ENCODE results near the gene KRT33B. TPM values are rescaled to one million over a fixed set of nuclear protein-coding genes. Genes with fewer than 3 reads are reported as not detected.

Gene KRT33B
- total RNA-seq, 4 donors from 2014 or later: not detected

DNA sequence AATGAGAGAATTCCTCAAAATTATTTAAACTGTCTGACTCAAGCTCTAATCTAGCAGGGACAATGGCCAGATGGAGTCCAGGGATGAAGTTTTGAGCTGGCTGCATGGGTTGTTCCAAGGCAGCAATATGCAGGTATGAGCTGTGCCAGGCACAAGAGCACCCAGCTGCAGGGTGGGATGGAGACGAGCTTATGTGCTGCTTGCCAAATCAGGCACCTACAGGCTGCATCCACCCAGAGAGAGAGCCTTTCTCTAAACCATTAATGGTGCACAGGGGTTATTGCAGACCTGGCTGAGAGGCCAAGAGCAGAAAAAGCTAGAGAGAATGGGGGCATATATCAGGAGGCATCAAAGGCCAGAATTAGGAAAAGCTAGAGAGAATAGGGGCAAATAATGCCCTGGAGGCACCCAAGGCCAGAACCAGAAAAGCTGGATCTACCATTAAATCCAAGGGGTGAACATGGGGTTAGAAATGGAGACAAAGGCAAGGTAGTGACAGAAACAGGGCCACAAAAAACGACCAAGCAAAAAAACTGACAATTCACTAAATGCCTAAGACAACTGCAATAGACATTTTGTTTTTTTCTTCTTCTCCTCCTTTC, 29.9 kb downstream of the KRT33B start:
- TF ChIP-seq, protein P1, sequence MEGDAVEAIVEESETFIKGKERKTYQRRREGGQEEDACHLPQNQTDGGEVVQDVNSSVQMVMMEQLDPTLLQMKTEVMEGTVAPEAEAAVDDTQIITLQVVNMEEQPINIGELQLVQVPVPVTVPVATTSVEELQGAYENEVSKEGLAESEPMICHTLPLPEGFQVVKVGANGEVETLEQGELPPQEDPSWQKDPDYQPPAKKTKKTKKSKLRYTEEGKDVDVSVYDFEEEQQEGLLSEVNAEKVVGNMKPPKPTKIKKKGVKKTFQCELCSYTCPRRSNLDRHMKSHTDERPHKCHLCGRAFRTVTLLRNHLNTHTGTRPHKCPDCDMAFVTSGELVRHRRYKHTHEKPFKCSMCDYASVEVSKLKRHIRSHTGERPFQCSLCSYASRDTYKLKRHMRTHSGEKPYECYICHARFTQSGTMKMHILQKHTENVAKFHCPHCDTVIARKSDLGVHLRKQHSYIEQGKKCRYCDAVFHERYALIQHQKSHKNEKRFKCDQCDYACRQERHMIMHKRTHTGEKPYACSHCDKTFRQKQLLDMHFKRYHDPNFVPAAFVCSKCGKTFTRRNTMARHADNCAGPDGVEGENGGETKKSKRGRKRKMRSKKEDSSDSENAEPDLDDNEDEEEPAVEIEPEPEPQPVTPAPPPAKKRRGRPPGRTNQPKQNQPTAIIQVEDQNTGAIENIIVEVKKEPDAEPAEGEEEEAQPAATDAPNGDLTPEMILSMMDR (IDR thresholded peaks at IDR 0.05 in 4 of 5, conservative IDR thresholded peaks at IDR 0.05 in 1 of 5): no peak
- no peak for TF ChIP-seq POLR2A (IDR thresholded peaks at IDR 0.05)
- no peaks in the 10 kb centered on the region for H3K4me1 ChIP-seq
- intact Hi-C loops (cut with DNase I; ENCODE audit: low total_unique reads) (no loop called here), in situ Hi-C loops (cut with MboI; ENCODE audit: low sequenced_read_pairs in 4 of 4) (no loop called here)
- no peaks in the 10 kb centered on the region for H3K9me3 ChIP-seq
- no peaks in the 10 kb centered on the region for H3K36me3 ChIP-seq
- ATAC-seq (no peak), DNase-seq (no peak)
- no peak overlapping the region for H3K4me3 ChIP-seq
- no peak overlapping the region for H3K27ac ChIP-seq
- H3K27me3 ChIP-seq: no peaks in the 10 kb centered on the region

DNA sequence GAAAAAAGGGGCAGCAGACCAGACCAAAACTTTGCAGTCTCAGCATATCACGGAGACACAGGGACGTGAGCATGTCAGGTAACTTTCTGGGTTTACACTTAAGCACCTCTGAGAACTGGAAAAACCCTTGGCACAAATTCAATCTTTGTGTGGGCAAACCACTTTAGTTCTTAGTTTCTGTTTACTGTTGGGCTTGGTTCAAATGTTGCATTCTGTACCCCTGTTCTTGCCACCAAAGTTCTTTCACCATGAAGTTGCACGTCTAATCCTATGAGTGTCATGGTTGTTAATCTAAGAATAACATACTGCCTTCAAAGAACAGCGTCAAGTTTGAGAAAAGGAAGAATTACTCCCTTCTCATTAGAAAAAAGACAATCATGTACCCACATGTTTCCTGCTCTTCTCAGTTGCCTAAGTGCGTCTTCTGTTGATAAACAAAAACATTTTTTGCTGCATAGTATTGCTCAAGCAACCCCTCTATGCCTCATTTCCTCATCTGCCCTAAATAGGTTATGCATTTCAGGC, 30.6 kb downstream of the KRT33B start:
- no peak for DNase-seq
- in situ Hi-C loops (cut with MboI; ENCODE audit: low sequenced_read_pairs in 4 of 4) (no loop called here), intact Hi-C loops (cut with DNase I; ENCODE audit: low total_unique reads) (no loop called here)
- no peak overlapping the region for H3K27ac ChIP-seq
- no peak for ATAC-seq
- no peaks in the 10 kb centered on the region for H3K9me3 ChIP-seq
- no peaks in the 10 kb centered on the region for H3K36me3 ChIP-seq
- TF ChIP-seq POLR2A (IDR thresholded peaks at IDR 0.05): no peak
- TF ChIP-seq, protein P1 (IDR thresholded peaks at IDR 0.05 in 4 of 5, conservative IDR thresholded peaks at IDR 0.05 in 1 of 5): no peak
- H3K27me3 ChIP-seq: no peaks in the 10 kb centered on the region
- no peaks in the 10 kb centered on the region for H3K4me1 ChIP-seq
- no peak overlapping the region for H3K4me3 ChIP-seq

DNA sequence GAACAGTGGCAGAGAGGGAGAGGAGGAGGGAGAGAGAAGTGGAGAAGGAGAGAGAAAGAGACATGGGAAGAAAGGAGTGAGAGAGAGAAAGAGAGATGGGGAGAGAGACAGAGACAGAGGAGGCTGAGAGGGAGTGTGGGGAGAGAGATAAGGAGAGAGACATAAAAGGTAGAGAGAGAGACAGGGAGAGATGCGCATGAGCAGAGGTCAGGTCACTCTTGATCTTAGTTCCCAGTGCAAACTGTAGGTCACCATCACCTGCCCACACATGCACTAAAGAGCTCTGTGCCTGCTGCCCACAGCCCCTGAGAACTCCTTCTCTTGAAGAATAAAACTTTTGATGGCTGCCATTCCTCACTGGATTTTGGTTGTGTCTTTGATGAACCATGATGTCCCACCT, 33.9 kb downstream of the KRT33B start:
- no peaks in the 10 kb centered on the region for H3K27me3 ChIP-seq
- no peaks in the 10 kb centered on the region for H3K9me3 ChIP-seq
- H3K4me3 ChIP-seq: no peak overlapping the region
- DNase-seq (no peak), ATAC-seq (no peak)
- no peak overlapping the region for H3K27ac ChIP-seq
- in situ Hi-C loops (cut with MboI; ENCODE audit: low sequenced_read_pairs in 4 of 4) (no loop called here), intact Hi-C loops (cut with DNase I; ENCODE audit: low total_unique reads) (no loop called here)
- no peak for TF ChIP-seq POLR2A (IDR thresholded peaks at IDR 0.05)
- TF ChIP-seq, protein P1 (IDR thresholded peaks at IDR 0.05 in 4 of 5, conservative IDR thresholded peaks at IDR 0.05 in 1 of 5): no peak
- no peaks in the 10 kb centered on the region for H3K36me3 ChIP-seq
- no peaks in the 10 kb centered on the region for H3K4me1 ChIP-seq

DNA sequence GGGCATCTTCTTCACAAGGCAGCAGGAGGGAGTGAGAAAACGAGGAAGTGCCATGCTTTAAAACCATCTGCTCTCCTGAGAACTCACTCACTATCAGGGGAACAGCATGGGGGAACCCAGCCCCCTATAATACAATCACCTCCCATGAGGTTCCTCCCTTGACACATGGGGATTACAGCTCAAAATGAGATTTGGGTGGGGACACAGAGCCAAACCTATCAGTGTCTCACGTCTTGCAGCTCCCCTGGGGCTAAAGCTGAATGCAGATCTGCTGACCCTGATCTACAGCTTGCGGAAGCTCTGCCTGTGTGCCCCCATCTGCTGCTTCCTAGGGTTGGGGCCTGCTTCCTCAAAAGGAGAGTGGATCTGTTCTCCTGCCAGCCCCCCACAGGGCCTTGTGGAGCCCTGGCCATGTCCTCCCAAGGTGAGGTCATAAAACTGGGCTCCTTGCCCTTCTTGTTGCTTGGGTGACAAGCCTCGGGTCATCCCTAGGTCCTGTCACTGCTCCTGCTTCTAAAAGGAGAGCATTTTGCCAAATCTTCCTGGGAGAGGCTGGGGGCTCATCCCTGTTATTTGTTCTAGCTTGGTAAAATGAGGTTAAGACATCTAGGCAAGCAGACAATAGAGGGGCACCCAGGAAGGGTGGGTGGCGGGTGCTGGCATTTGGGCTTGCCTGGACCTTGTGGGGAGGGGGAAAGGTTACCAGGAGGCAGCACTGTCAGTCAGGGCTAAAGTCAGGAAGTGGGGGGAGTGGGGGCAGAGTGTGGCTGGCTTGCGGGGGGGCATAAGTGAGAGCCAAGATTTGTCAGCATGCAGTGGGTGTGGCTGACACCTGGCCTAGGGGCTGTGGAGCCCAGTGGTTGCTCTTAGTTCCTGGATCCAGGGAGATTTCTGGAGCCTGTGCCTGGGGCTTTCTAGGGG, 35.0 kb downstream of the KRT33B start:
- intact Hi-C loops (cut with DNase I; ENCODE audit: low total_unique reads): no loop called here
- Histone ChIP-seq H3K9me3 (no peaks in the 10 kb centered on the region), H3K27ac (no peak overlapping the region), H3K4me1 (no peaks in the 10 kb centered on the region), H3K4me3 (no peak overlapping the region), H3K36me3 (no peaks in the 10 kb centered on the region), H3K27me3 (no peaks in the 10 kb centered on the region)
- no peak for DNase-seq
- TF ChIP-seq, protein P1 (IDR thresholded peaks at IDR 0.05 in 4 of 5, conservative IDR thresholded peaks at IDR 0.05 in 1 of 5): no peak
- no peak for TF ChIP-seq POLR2A (IDR thresholded peaks at IDR 0.05)
- in situ Hi-C loops (cut with MboI; ENCODE audit: low sequenced_read_pairs in 4 of 4): no loop called here
- ATAC-seq: no peak

All from gastrocnemius medialis (tissue), 4 donors.